Fibroblast of skin of right biceps (primary cell): ENCODE data around the gene RPS5.
"Not testable (repeated sequence)": the region's sequence is repeated elsewhere in the genome, so short reads cannot be mapped to it uniquely, and the experiment has no call there.

Source experiments
- DNase-seq: peaks from one replicate; pipeline ENCODE4 v3.0.0-alpha.2; 2013

RPS5 gene

GRCh38 chr19:58386576-58387337, at the start of gene RPS5:
TSS of gene RPS5 (plus strand) at chr19:58387269. CDS start at chr19:58388138, 869 bp downstream.
- DNase-seq: peak; percentile 99

GRCh38 chr19:58338336-58338735, 48.7 kb upstream of the RPS5 start:
- no peak for DNase-seq

- DNase-seq: peak; percentile 24
These were observed 48.1 kb upstream of the RPS5 start for GRCh38 chr19:58338825-58339558.

- no peak for DNase-seq
These were observed 41.5 kb upstream of the RPS5 start for GRCh38 chr19:58345558-58345957.

- DNase-seq: peak; percentile 78
These were observed 39.8 kb upstream of the RPS5 start for GRCh38 chr19:58346961-58347929.

GRCh38 chr19:58348080-58348479, 39.0 kb upstream of the RPS5 start:
- not testable (repeated sequence) for DNase-seq

GRCh38 chr19:58349590-58349989, 37.5 kb upstream of the RPS5 start:
- no peak for DNase-seq

GRCh38 chr19:58350001-58350861, 36.8 kb upstream of the RPS5 start:
- no peak for DNase-seq

- no peak for DNase-seq
These were observed 36.1 kb upstream of the RPS5 start for GRCh38 chr19:58350871-58351557.

GRCh38 chr19:58351558-58351878, 35.6 kb upstream of the RPS5 start:
- DNase-seq: no peak

- no peak for DNase-seq
These were observed 34.9 kb upstream of the RPS5 start for GRCh38 chr19:58351990-58352755.

- no peak for DNase-seq
These were observed 34.1 kb upstream of the RPS5 start, which contains the start of gene A1BG for GRCh38 chr19:58352760-58353671. TSS of gene A1BG (minus strand) at chr19:58353492. CDS start at chr19:58353437, 55 bp downstream.

- DNase-seq: no peak
These were observed 33.2 kb upstream of the RPS5 start for GRCh38 chr19:58353717-58354477.

- no peak for DNase-seq
These were observed 32.5 kb upstream of the RPS5 start for GRCh38 chr19:58354478-58355030.

- no peak for DNase-seq
These were observed 31.8 kb upstream of the RPS5 start for GRCh38 chr19:58355215-58355796.

GRCh38 chr19:58355908-58356765, 30.9 kb upstream of the RPS5 start:
- DNase-seq: peak; percentile 51
